IMR-90 (cell line): Measurements from ENCODE around the gene CDKAL1. TPM values are rescaled to one million over a fixed set of nuclear protein-coding genes. Genes with fewer than 3 reads are reported as not detected.

Source experiments
- ATAC-seq: fragments of 200-7000 bp; cut with Tn5 transposase; 2 replicates; pipeline ENCODE4 v1.9.1; 2020; ENCODE audit warnings: low read depth, mild to moderate bottlenecking, moderate library complexity
- BruUV-seq: library from RNA; stranded (reverse); fragments of 400-500 nt; replicated peaks from 2 replicates; lab custom pipeline; 2021; lab: Mats Ljungman, UMichigan
- CTCF ChIA-PET: fragments of 300-600 bp; formaldehyde crosslinking; extraction: SDS; loops from one replicate; lab custom pipeline; 2021; ENCODE audit warnings: antibody characterized with exemption; lab: Yijun Ruan, JAX
- POLR2A ChIA-PET: fragments of 300-600 bp; sonication (Branson Sonifier 250); formaldehyde crosslinking; loops from one replicate; lab custom pipeline; 2022; ENCODE audit warnings: antibody characterized with exemption; ENCODE audit not compliant: unreplicated experiment; lab: Charles Lee
- DNase-seq: peaks from one replicate; pipeline ENCODE4 v3.0.0; 2013
- H2AFZ ChIP-seq: replicated peaks from 2 replicates; pipeline ENCODE3; 2013; ENCODE audit warnings: low read length, mild to moderate bottlenecking; ENCODE audit not compliant: poor library complexity
- H2AK5ac ChIP-seq: 2 replicates; pipeline ENCODE4 v1.6.1; 2013; ENCODE audit warnings: low read depth, low read length, inconsistent platforms
- H2AK9ac ChIP-seq: replicated peaks from 2 replicates; pipeline ENCODE3; 2013; ENCODE audit warnings: mild to moderate bottlenecking, low read depth, low read length, moderate library complexity; ENCODE audit not compliant: poor library complexity
- H2BK120ac ChIP-seq: 2 replicates; pipeline ENCODE4 v1.6.1; 2013; ENCODE audit warnings: low read depth, low read length, inconsistent platforms
- H2BK15ac ChIP-seq: 3 replicates; pipeline ENCODE4 v1.6.1; 2013; ENCODE audit warnings: low read depth, low read length, inconsistent platforms
- H2BK20ac ChIP-seq: 2 replicates; pipeline ENCODE4 v1.6.1; 2013; ENCODE audit warnings: low read depth, mild to moderate bottlenecking, inconsistent platforms, low read length, moderate library complexity
- H2BK5ac ChIP-seq: 2 replicates; pipeline ENCODE4 v1.6.1; 2013; ENCODE audit warnings: mild to moderate bottlenecking, low read depth, low read length, inconsistent platforms; ENCODE audit not compliant: poor library complexity, severe bottlenecking
- H3K14ac ChIP-seq: replicated peaks from 2 replicates; pipeline ENCODE4 v1.6.1; 2013; ENCODE audit warnings: low read depth, low read length, inconsistent platforms
- H3K18ac ChIP-seq: 2 replicates; pipeline ENCODE4 v1.6.1; 2013; ENCODE audit warnings: low read depth, low read length, control low read depth
- H3K23ac ChIP-seq: 2 replicates; pipeline ENCODE4 v1.6.1; 2013; ENCODE audit warnings: low read depth, low read length, inconsistent platforms
- H3K27ac ChIP-seq: 2 replicates; pipeline ENCODE4 v1.5.1; 2013; ENCODE audit warnings: mild to moderate bottlenecking, control low read depth, low read length; ENCODE audit not compliant: insufficient read depth
- H3K27me3 ChIP-seq: 2 replicates; pipeline ENCODE4 v1.6.1; 2013; ENCODE audit warnings: low read length; ENCODE audit not compliant: control insufficient read depth, insufficient read depth
- H3K36me3 ChIP-seq: 2 replicates; pipeline ENCODE4 v1.6.1; 2013; ENCODE audit warnings: low read length, mixed read lengths; ENCODE audit not compliant: control insufficient read depth, insufficient read depth
- H3K4ac ChIP-seq: 2 replicates; pipeline ENCODE4 v1.6.1; 2013; ENCODE audit warnings: low read depth, low read length, inconsistent platforms
- H3K4me1 ChIP-seq: 2 replicates; pipeline ENCODE4 v1.6.1; 2013; ENCODE audit warnings: low read length, mixed read lengths; ENCODE audit not compliant: control insufficient read depth, insufficient read depth
- H3K4me2 ChIP-seq: 2 replicates; pipeline ENCODE4 v1.6.1; 2013; ENCODE audit warnings: low read depth, mild to moderate bottlenecking, control low read depth, low read length, moderate library complexity
- H3K4me3 ChIP-seq: 2 replicates; pipeline ENCODE4 v1.5.1; 2013; ENCODE audit warnings: low read depth, mild to moderate bottlenecking, control low read depth, low read length, moderate library complexity; ENCODE audit not compliant: insufficient read depth
- H3K56ac ChIP-seq: 2 replicates; pipeline ENCODE4 v1.6.1; 2013; ENCODE audit warnings: low read length, inconsistent platforms; ENCODE audit not compliant: insufficient read depth; ENCODE audit errors: extremely low read depth
- H3K79me1 ChIP-seq, 2 experiments: 2 replicates each; pipeline ENCODE4 v1.6.1; 2013; ENCODE audit warnings: low read length in 2 of 2, inconsistent platforms in 1 of 2, low read depth in 1 of 2
- H3K9ac ChIP-seq: 2 replicates; pipeline ENCODE4 v1.6.1; 2013; ENCODE audit warnings: low read depth, low read length, control low read depth
- H3K9me1 ChIP-seq: 2 replicates; pipeline ENCODE4 v1.6.1; 2013; ENCODE audit warnings: low read length, inconsistent platforms; ENCODE audit not compliant: insufficient read depth
- H3K9me3 ChIP-seq: 2 replicates; pipeline ENCODE4 v1.6.1; 2013; ENCODE audit warnings: low read length; ENCODE audit not compliant: control insufficient read depth, insufficient read depth
- H4K20me1 ChIP-seq: 2 replicates; pipeline ENCODE4 v1.6.1; 2013; ENCODE audit warnings: low read length, inconsistent platforms; ENCODE audit not compliant: insufficient read depth
- H4K5ac ChIP-seq: 2 replicates; pipeline ENCODE4 v1.6.1; 2013; ENCODE audit warnings: mild to moderate bottlenecking, low read depth, low read length, control low read depth
- H4K8ac ChIP-seq, 2 experiments: 2 replicates each; pipeline ENCODE4 v1.6.1; 2013; ENCODE audit warnings: low read depth in 2 of 2, low read length in 2 of 2, control low read depth in 1 of 2, inconsistent platforms in 1 of 2
- H4K91ac ChIP-seq: 2 replicates; pipeline ENCODE4 v1.6.1; 2013; ENCODE audit warnings: low read depth, low read length, inconsistent platforms; ENCODE audit not compliant: insufficient read depth
- BHLHE40 ChIP-seq: fragments of 150-350 bp; IDR thresholded peaks from 2 replicates; pipeline ENCODE4 v1.6.1; 2016; ENCODE audit warnings: mild to moderate bottlenecking, low read depth, low read length
- CEBPB ChIP-seq: IDR thresholded peaks from 2 replicates; pipeline ENCODE4 v1.6.1; 2012; ENCODE audit warnings: low read depth, low read length, improper control_type of control experiment
- CHD1 ChIP-seq: IDR thresholded peaks from 2 replicates; pipeline ENCODE4 v1.6.1; 2012; ENCODE audit warnings: low read depth, low read length, improper control_type of control experiment
- MAFK ChIP-seq: IDR thresholded peaks from 2 replicates; pipeline ENCODE4 v1.6.1; 2012; ENCODE audit warnings: low read depth, low read length, improper control_type of control experiment
- MAZ ChIP-seq: IDR thresholded peaks from 2 replicates; pipeline ENCODE4 v1.6.1; 2012; ENCODE audit warnings: low read depth, mild to moderate bottlenecking, low read length, improper control_type of control experiment, moderate library complexity, borderline replicate concordance
- NFE2L2 ChIP-seq: fragments of 150-350 bp; IDR thresholded peaks from 2 replicates; pipeline ENCODE4 v1.6.1; 2016; ENCODE audit warnings: low read depth, mild to moderate bottlenecking, low read length
- POLR2A ChIP-seq: IDR thresholded peaks from 2 replicates; pipeline ENCODE4 v1.6.1; 2012; ENCODE audit warnings: mild to moderate bottlenecking, low read depth, low read length
- RFX5 ChIP-seq: IDR thresholded peaks from 2 replicates; pipeline ENCODE4 v1.8.0; 2012; ENCODE audit warnings: low read depth, mild to moderate bottlenecking, low read length, moderate library complexity
- SMC3 ChIP-seq: fragments of 150-350 bp; IDR thresholded peaks from 2 replicates; pipeline ENCODE4 v1.6.1; 2016; ENCODE audit warnings: low read depth, mild to moderate bottlenecking, antibody characterized with exemption, low read length, moderate library complexity
- WGBS, 2 experiments: methylation state at CpG; one replicate each; pipeline versions ENCODE4 v1.1.5 to v1.1.7; 2013; ENCODE audit warnings: missing lambda C conversion rate in 2 of 2; ENCODE audit not compliant: insufficient read length in 1 of 2; ENCODE audit errors: extremely low coverage in 2 of 2; 5-methylcytosine and 5-hydroxymethylcytosine counted together
- dilution Hi-C: fragments of 300-500 bp; cut with HindIII; formaldehyde crosslinking; loops from one replicate; pipeline ENCODE4 v1.14.3; 2018; ENCODE audit warnings: low sequenced_read_pairs; ENCODE audit not compliant: unreplicated experiment
- in situ Hi-C: fragments of 300-500 bp; cut with MboI; formaldehyde crosslinking; loops from 3 replicates; pipeline ENCODE4 v1.14.3; 2019; ENCODE audit warnings: low sequenced_read_pairs, inconsistent platforms, mixed read lengths
- intact Hi-C: fragments of 100-400 bp; cut with micrococcal nuclease; formaldehyde crosslinking; loops from 2 replicates; pipeline ENCODE4 v1.10.0; 2022
- polyA plus RNA-seq, 3 experiments: library from polyadenylated mRNA; depleted of rRNA; stranded (reverse); fragments of >200 nt; gene quantifications; 2 replicates each; pipeline ENCODE4 v1.2.3, GENCODE V29; 2012; ENCODE audit warnings: low replicate concordance in 1 of 3
- total RNA-seq: library from RNA; depleted of rRNA; stranded (reverse); fragments of >200 nt; gene quantifications from 2 replicates; pipeline ENCODE4 v1.2.3, GENCODE V29; 2012
- TF ChIP-seq, protein P1 (sequence below): fragments of 150-350 bp; IDR thresholded peaks from 2 replicates; pipeline ENCODE4 v1.6.1; 2016; ENCODE audit warnings: low read depth, mild to moderate bottlenecking, low read length, moderate library complexity, borderline replicate concordance

Gene CDKAL1
- total and polyA plus RNA-seq, 2 of the 4 experiments (the other 2 are of a cell fraction) = 3.7 to 13.1 TPM

DNA sequence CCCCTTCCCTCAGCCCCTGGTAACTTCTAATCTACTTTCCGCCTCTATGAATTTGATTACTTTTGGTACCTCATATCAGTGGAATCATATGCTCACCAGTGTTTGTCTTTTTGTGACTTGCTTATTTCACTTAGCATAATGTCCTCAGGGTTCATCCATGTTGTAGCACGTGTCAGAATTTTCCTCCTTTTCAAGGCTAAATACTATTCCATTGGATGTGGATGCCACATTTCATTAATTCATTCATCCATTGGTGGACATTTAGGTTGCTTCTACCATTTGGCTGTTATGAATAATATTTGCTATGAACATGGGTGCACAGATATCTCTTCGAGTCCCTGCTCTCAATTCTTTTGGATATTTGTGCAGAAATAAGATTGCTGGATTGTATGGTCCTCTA is 670.7 kb downstream of the CDKAL1 start:
- no peak overlapping the region for H3K18ac ChIP-seq
- no peak overlapping the region for H2BK120ac ChIP-seq
- intact Hi-C loops = no loop called here
- no peak overlapping the region for H3K4me3 ChIP-seq
- BruUV-seq = no TSS peak
- no peak overlapping the region for H2BK15ac ChIP-seq
- no peaks in the 10 kb centered on the region for H4K20me1 ChIP-seq
- no peak overlapping the region for H3K56ac ChIP-seq
- H3K4me2 ChIP-seq = no peak overlapping the region
- no peak overlapping the region for H2AFZ ChIP-seq
- no peak overlapping the region for H2AK5ac ChIP-seq
- H3K23ac ChIP-seq = no peak overlapping the region
- H4K91ac ChIP-seq = no peak overlapping the region
- H4K8ac ChIP-seq = no peak overlapping the region
- H4K5ac ChIP-seq = no peak overlapping the region
- no peaks in the 10 kb centered on the region for H3K27me3 ChIP-seq
- WGBS, 2 experiments = no CpG with 5 or more reads among the region's 3 CpGs
- no peak for DNase-seq
- peaks cover 1% of the 10 kb centered on the region; the same call in 1 of the 2 replicates for H3K4me1 ChIP-seq
- H2BK5ac ChIP-seq = no peak overlapping the region
- no peak overlapping the region for H2AK9ac ChIP-seq
- H3K9me1 ChIP-seq = no peaks in the 10 kb centered on the region; the same call in 1 of the 2 replicates
- no peak overlapping the region for H3K4ac ChIP-seq
- ChIA-PET POLR2A (no interaction called here), CTCF (no interaction called here)
- H3K27ac ChIP-seq = no peak overlapping the region
- no peaks in the 10 kb centered on the region for H3K9me3 ChIP-seq
- no peaks in the 10 kb centered on the region for H3K79me1 ChIP-seq
- no peaks in the 10 kb centered on the region for H3K36me3 ChIP-seq
- TF ChIP-seq RFX5 = no peak
- TF ChIP-seq, protein P1, sequence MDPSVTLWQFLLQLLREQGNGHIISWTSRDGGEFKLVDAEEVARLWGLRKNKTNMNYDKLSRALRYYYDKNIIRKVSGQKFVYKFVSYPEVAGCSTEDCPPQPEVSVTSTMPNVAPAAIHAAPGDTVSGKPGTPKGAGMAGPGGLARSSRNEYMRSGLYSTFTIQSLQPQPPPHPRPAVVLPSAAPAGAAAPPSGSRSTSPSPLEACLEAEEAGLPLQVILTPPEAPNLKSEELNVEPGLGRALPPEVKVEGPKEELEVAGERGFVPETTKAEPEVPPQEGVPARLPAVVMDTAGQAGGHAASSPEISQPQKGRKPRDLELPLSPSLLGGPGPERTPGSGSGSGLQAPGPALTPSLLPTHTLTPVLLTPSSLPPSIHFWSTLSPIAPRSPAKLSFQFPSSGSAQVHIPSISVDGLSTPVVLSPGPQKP = no peak
- no peak for TF ChIP-seq POLR2A
- TF ChIP-seq CEBPB = no peak
- no peak for TF ChIP-seq MAZ
- TF ChIP-seq MAFK = no peak
- no peak for TF ChIP-seq NFE2L2
- TF ChIP-seq BHLHE40 = no peak
- no peak for TF ChIP-seq CHD1
- TF ChIP-seq SMC3 = no peak
- no peak overlapping the region for H3K9ac ChIP-seq
- dilution Hi-C loops = no loop called here
- ATAC-seq = no peak
- H2BK20ac ChIP-seq = no peak overlapping the region
- in situ Hi-C loops = no loop called here
- no peak overlapping the region for H3K14ac ChIP-seq
